OCI-LY3 (cell line): ENCODE measurements around the gene MYL3.

Experiments used
- H2AFZ ChIP-seq: fragments of 200-600, 300-600 bp; shearing (Covaris generic); 2 replicates; pipeline ENCODE4 v1.6.0; 2014; ENCODE audit warnings: antibody characterized with exemption, low read depth, low read length
- H3K27ac ChIP-seq: fragments of 200-600, 300-600 bp; sonication (generic); 2 replicates; pipeline ENCODE4 v1.5.1; 2014; ENCODE audit warnings: mild to moderate bottlenecking, low read length, moderate library complexity, mixed read lengths
- H3K27me3 ChIP-seq: fragments of 200-600, 300-600 bp; sonication (generic); 2 replicates; pipeline ENCODE4 v1.6.1; 2014; ENCODE audit warnings: low read depth, low read length, mixed read lengths
- H3K36me3 ChIP-seq: fragments of 200-600, 300-600 bp; sonication (generic); replicated peaks from 2 replicates; pipeline ENCODE3; 2014; ENCODE audit warnings: low read depth, low read length, mixed read lengths
- H3K4me1 ChIP-seq: fragments of 300-600, 200-600 bp; sonication (generic); 2 replicates; pipeline ENCODE4 v1.6.1; 2014; ENCODE audit warnings: low read length, mixed read lengths
- H3K4me2 ChIP-seq: fragments of 200-600, 300-600 bp; sonication (generic); 2 replicates; pipeline ENCODE4 v1.6.1; 2014; ENCODE audit warnings: low read length, mixed read lengths
- H3K4me3 ChIP-seq: fragments of 300-600, 200-600 bp; sonication (generic); 2 replicates; pipeline ENCODE4 v1.5.1; 2014; ENCODE audit warnings: antibody characterized with exemption, mild to moderate bottlenecking, low read length, moderate library complexity
- H3K79me2 ChIP-seq: fragments of 300-600, 200-600 bp; shearing (Covaris generic); 2 replicates; pipeline ENCODE4 v1.6.1; 2014; ENCODE audit warnings: mild to moderate bottlenecking, low read length, mixed read lengths
- H3K9ac ChIP-seq: fragments of 300-600, 200-600 bp; shearing (Covaris generic); 2 replicates; pipeline ENCODE4 v1.6.0; 2014; ENCODE audit warnings: mild to moderate bottlenecking, low read length, moderate library complexity
- H3K9me3 ChIP-seq: fragments of 200-600, 300-600 bp; shearing (Covaris generic); 2 replicates; pipeline ENCODE4 v1.6.1; 2014; ENCODE audit warnings: low read length, mixed read lengths; ENCODE audit not compliant: insufficient read depth
- H4K20me1 ChIP-seq: fragments of 200-600, 300-600 bp; sonication (generic); 2 replicates; pipeline ENCODE4 v1.6.1; 2016; ENCODE audit warnings: low read length, mixed read lengths; ENCODE audit not compliant: insufficient read depth
- EZH2phosphoT487 ChIP-seq: fragments of 200-600 bp; shearing (Covaris generic); IDR thresholded peaks from 2 replicates; pipeline ENCODE4 v1.6.1; 2018; ENCODE audit warnings: antibody characterized with exemption, mixed run types, low read depth
- TF ChIP-seq, protein P1 (sequence below): fragments of 200-600, 300-600 bp; sonication (generic); IDR thresholded peaks from 2 replicates; pipeline ENCODE4 v1.5.1; 2014; ENCODE audit warnings: antibody characterized with exemption, low read length, low read depth

MYL3 gene

DNA sequence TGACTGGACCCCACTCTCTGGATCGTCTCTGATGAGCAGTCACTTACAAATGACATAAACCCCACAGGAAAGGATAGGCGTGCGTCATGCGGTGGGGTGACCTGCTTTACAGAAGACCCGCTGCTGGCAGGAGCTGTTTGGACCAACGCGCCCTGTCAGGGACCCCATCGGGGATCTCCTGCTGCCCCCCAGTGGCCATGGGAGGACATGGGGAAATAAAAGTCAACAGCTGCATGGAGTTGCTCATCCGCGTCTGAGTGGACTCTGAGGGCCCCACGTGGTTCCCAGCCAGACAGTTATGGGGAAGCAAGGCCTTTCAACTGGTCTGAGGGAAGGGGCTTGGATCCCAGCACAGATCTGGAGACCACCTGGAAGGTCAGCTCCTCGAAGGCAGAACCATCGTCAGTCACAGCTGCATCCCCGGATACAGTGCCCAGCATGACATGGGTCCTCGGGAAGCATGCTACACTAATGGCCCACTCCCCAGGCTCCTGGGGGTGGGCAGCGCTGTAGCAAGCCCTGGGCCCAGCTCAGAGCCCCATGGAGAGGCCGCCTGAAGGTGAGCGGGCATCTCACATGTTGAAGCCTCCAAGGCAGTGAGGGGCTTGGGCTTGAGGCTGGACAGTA lies 46.4 kb upstream of the MYL3 start:
- Histone ChIP-seq H3K27me3 (no peaks in the 10 kb centered on the region), H2AFZ (0 out of 2 replicates have a peak overlapping the region, but pooled peaks have one; percentile 16), H3K9ac (peak overlapping the region; percentile 8; the same call in 1 of the 2 replicates), H3K36me3 (peaks cover 14% of the 10 kb centered on the region), H3K4me2 (peak overlapping the region; percentile 74), H3K79me2 (no peaks in the 10 kb centered on the region), H3K4me1 (peaks cover 7% of the 10 kb centered on the region; the same call in 1 of the 2 replicates), H3K9me3 (no peaks in the 10 kb centered on the region), H3K27ac (no peak overlapping the region), H4K20me1 (no peaks in the 10 kb centered on the region), H3K4me3 (peak overlapping the region; percentile 55)
- TF ChIP-seq EZH2phosphoT487: no peak
- TF ChIP-seq, protein P1, sequence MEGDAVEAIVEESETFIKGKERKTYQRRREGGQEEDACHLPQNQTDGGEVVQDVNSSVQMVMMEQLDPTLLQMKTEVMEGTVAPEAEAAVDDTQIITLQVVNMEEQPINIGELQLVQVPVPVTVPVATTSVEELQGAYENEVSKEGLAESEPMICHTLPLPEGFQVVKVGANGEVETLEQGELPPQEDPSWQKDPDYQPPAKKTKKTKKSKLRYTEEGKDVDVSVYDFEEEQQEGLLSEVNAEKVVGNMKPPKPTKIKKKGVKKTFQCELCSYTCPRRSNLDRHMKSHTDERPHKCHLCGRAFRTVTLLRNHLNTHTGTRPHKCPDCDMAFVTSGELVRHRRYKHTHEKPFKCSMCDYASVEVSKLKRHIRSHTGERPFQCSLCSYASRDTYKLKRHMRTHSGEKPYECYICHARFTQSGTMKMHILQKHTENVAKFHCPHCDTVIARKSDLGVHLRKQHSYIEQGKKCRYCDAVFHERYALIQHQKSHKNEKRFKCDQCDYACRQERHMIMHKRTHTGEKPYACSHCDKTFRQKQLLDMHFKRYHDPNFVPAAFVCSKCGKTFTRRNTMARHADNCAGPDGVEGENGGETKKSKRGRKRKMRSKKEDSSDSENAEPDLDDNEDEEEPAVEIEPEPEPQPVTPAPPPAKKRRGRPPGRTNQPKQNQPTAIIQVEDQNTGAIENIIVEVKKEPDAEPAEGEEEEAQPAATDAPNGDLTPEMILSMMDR: peak; percentile 93

DNA sequence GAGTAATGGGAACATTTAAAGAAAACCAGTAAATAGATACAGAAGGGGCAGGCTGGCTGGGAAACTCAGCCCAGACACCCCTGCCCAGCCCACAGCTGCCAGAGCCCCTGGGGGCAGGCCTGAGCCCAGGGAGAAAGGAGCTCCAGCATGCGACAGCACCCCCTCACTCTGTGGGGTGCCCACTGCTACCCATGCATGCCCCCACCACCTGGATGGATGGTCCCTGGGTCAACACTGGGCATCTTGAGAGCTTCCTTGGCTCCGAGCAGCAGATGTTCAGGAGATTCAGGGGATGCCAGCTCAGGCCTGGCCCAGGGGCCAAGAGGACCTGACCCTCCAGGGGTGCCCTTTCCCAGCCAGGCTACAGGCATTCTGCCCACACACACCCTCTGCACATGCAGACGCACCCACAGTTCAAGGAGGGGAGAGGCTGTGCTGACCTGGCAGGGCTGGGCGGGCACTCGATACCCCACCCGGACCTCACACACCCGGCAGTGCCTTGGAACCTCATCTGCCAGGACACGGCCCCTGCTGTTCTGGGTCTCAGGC lies 45.8 kb upstream of the MYL3 start:
- Histone ChIP-seq H3K9ac (peak overlapping the region; percentile 8; the same call in 1 of the 2 replicates), H3K27me3 (no peaks in the 10 kb centered on the region), H3K79me2 (no peaks in the 10 kb centered on the region), H3K4me3 (peak overlapping the region; percentile 55), H3K4me2 (peak overlapping the region; percentile 74), H3K27ac (no peak overlapping the region), H2AFZ (0 out of 2 replicates have a peak overlapping the region, but pooled peaks have one; percentile 16), H3K4me1 (peaks cover 7% of the 10 kb centered on the region; the same call in 1 of the 2 replicates), H3K36me3 (peaks cover 14% of the 10 kb centered on the region), H4K20me1 (no peaks in the 10 kb centered on the region), H3K9me3 (no peaks in the 10 kb centered on the region)
- TF ChIP-seq, protein P1: no peak
- TF ChIP-seq EZH2phosphoT487: no peak

DNA sequence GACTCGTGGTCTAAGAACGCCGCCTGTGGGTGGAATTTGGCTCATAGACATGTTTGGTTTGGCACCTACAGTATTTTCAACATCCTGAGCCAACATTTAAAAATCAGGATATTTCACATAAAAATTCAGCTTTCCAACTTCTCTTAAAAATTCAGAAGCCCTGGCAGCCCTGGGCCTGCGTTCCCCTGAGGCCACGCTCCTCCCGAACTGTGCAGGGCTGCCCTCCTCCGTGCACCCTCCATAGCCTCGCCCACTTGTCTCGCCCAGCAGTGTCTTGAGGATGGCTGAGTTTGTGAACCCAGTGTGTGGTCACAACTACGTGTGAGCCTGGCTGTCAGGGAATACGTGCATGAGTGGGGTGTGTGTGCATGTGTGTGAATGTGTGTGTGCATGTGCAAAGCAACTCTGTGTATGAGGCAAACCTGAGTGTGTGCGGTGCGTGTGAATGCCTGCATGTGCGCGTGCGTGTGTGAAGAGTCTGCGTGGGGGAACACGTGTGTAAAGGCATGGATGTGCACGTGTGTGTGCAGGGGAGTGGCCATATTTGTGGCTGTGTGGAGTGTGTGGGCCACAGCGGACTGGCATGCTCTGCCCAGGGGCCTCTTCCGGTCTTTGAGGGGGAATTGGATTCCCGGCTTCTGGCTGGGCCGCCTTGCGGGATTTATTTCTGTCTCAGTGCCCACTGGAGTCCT lies 45.2 kb upstream of the MYL3 start:
- H3K36me3 ChIP-seq: peaks cover 9% of the 10 kb centered on the region
- no peak overlapping the region for H2AFZ ChIP-seq
- H3K27me3 ChIP-seq: no peaks in the 10 kb centered on the region
- no peaks in the 10 kb centered on the region for H3K9me3 ChIP-seq
- H3K79me2 ChIP-seq: no peaks in the 10 kb centered on the region
- no peak overlapping the region for H3K4me3 ChIP-seq
- no peak overlapping the region for H3K27ac ChIP-seq
- no peak overlapping the region for H3K9ac ChIP-seq
- peaks cover 7% of the 10 kb centered on the region; the same call in 1 of the 2 replicates for H3K4me1 ChIP-seq
- TF ChIP-seq EZH2phosphoT487: no peak
- TF ChIP-seq, protein P1: peak; percentile 47
- no peak overlapping the region for H3K4me2 ChIP-seq
- no peaks in the 10 kb centered on the region for H4K20me1 ChIP-seq

DNA sequence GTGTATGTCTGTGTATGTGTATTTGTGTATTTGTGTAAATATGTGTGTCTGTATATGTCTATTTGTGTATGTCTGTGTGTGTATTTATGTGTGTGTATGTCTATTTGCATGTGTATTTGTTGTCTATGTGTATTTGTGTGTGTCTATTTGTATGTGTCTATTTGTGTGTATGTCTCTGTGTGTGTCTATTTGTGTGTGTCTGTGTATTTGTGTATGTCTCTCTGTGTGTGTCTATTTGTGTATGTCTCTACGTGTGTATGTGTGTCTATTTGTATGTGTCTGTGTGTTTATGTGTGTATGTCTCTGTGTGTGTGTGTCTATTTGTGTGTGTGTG lies 44.7 kb upstream of the MYL3 start:
- no peak for TF ChIP-seq EZH2phosphoT487
- TF ChIP-seq, protein P1: no peak
- H3K36me3 ChIP-seq: peaks cover 6% of the 10 kb centered on the region
- no peak overlapping the region for H3K4me2 ChIP-seq
- no peak overlapping the region for H3K9ac ChIP-seq
- H3K27ac ChIP-seq: no peak overlapping the region
- H3K79me2 ChIP-seq: no peaks in the 10 kb centered on the region
- H3K9me3 ChIP-seq: no peaks in the 10 kb centered on the region
- peaks cover 7% of the 10 kb centered on the region; the same call in 1 of the 2 replicates for H3K4me1 ChIP-seq
- H4K20me1 ChIP-seq: no peaks in the 10 kb centered on the region
- H2AFZ ChIP-seq: no peak overlapping the region
- H3K4me3 ChIP-seq: no peak overlapping the region
- no peaks in the 10 kb centered on the region for H3K27me3 ChIP-seq
